Measurements from ENCODE around the gene IFI35.
"Not testable (repeated sequence)": the region's sequence is repeated elsewhere in the genome, so short reads cannot be mapped to it uniquely, and the experiment has no call there.

Gene IFI35

DNA sequence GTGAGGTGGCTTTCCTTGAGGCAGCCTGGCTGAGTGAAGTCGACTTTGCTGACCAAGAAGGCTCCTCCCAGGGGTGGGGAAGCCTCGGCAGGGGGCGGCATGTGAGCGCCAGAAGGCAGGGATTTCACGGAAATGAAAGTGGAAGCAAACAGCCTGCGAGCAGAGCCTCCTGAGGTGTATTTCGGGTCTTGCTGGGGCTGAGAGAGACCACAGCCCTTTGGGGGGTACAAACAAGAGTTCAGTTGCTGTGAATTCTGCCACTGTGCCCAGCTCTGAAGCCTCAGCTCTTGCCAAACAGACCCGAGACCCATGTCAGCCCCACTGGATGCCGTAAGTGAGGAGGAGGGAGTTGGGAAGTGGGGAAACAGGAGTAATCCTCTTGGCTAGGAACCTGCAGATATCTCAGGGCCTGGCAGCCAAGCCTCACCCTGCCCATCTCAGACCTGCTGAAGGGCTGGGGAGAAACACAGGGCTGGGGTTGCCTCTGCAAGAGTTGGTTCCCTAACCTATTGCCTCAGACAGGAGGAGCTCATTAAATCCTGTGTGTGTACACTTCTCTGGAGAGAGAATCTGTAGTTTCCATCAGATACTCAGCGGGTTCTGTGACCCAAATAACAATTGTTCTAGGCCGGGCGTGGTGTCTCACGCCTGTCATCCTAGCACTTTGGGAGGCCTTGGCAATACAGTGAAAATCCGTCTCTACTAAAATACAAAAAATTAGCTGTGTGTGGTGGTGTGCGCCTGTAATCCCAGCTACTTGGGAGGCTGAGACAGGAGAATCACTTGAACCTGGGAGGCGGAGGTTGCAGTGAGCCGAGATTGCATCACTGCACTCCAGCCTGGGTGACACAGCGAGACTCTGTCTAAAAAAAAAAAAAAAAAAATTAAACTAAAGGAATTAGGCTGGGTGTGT, at the start of gene IFI35:
Gene IFI35, plus strand, starts transcription at position 146 of the 913 bp plus-strand sequence. Its CDS starts 164 bp downstream, at position 310.
- peak; percentile 35 for DNase-seq

GRCh38 chr17:42964161-42964932, 42.2 kb upstream of the IFI35 start, which contains the start of gene AARSD1:
Gene AARSD1, minus strand, starts transcription at chr17:42964454. Its CDS starts 14 bp downstream, at chr17:42964440.
- DNase-seq = peak; percentile 88

GRCh38 chr17:42967925-42968324, 38.7 kb upstream of the IFI35 start:
- no peak for DNase-seq

GRCh38 chr17:42969001-42969581, 37.5 kb upstream of the IFI35 start:
- no peak for DNase-seq

- DNase-seq = no peak
Measured at GRCh38 chr17:42971589-42971988, 35.0 kb upstream of the IFI35 start.

- DNase-seq = not testable (repeated sequence)
Measured at GRCh38 chr17:42973323-42973722, 33.3 kb upstream of the IFI35 start.

GRCh38 chr17:42975265-42975664, 31.3 kb upstream of the IFI35 start:
- no peak for DNase-seq

GRCh38 chr17:42975701-42976100, 30.9 kb upstream of the IFI35 start:
- DNase-seq = not testable (repeated sequence)

DNA sequence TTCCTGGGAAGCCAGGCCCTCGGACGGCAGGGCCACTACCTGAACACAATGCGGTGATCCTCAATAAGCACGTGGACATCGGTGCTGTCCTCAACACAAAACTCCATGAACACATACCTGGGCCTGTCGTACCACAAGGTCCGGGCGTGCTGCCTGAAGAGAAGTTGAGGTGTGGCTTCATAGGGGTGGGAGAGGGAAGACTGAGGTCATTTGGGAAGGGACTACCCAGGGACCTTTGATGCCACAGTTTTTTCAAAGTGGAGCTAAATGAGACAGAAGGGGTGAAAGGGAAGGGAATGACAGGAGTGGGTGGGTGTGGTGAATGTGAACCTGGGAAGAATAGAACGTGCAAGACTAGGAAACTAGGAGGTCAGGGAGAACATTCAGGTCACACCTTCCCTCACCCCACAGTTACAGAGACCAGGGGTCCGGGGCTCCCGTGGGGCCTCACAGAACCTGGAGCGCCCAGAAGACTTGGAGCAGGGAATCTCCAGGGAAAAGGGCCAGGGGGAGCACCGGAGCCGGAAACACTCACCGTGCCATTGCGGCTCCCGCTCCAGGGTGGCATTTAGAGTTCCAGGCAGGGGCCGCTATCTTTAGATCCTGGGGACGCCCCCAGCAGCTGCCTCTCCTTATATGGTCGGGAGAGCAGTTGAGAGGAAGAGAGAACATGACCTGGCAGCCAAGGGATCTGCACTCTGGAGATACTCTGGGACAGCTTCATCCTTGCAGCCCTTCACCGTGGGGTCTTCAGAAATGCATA, 26.9 kb upstream of the IFI35 start, which contains the start of gene PTGES3L:
Gene PTGES3L, minus strand, starts transcription at position 570 of the 763 bp plus-strand sequence. Its CDS starts 27 bp downstream, at position 543.
- DNase-seq = peak; percentile 29

DNA sequence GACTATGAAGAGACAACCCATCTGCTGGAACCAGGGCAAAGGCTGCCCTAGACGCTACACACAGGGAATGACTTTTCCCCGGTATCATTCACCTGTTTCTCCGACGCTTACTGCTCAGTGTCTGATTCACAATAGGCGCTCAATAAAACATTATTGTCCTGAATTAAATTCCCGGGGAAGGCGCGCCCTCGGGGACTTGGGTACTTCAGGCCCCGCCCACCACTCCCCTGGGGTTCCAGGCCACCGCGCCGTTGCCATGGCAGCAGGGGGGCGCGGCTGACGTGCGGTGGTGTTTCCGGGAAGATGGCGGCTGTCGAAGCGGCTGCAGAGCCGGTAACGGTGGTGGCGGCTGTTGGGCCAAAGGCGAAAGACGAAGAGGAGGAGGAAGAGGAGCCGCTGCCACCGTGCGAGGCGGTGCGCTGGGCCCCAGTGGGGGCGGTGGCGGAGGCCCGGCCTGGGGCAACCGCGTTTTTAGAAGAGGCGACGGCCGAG, 26.3 kb upstream of the IFI35 start, which contains the start of gene RUNDC1:
Gene RUNDC1, plus strand, starts transcription at position 292 of the 492 bp plus-strand sequence. Its CDS starts 12 bp downstream, at position 304.
- DNase-seq = peak; percentile 10

DNA sequence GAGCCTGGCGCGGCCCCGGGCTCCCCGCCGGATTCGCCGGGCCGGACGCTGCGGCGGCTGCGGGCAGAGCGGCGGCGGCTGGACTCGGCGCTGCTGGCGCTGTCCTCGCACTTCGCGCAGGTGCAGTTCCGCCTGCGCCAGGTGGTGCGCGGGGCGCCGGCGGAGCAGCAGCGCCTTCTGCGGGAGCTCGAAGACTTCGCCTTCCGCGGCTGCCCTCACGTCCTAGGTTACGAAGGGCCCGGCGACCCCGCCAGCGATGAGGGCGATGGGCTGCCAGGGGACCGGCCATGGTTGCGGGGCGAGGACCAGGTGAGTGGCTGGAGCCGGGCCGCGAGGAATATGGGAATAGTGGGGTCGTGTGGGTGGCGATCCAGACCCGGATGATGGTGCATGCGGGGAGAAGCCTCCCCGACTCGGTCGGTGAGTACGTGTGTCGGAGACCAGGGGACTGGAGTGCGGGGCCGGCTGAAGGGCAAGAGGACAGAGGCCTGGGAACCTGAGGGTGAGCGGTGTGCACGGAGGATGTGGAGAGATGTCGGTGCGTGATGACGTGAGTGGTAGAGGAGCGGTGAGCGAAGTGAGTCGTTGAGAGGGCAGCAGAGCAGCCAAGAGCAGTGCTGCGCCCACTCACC, 25.7 kb upstream of the IFI35 start:
- no peak for DNase-seq

DNA sequence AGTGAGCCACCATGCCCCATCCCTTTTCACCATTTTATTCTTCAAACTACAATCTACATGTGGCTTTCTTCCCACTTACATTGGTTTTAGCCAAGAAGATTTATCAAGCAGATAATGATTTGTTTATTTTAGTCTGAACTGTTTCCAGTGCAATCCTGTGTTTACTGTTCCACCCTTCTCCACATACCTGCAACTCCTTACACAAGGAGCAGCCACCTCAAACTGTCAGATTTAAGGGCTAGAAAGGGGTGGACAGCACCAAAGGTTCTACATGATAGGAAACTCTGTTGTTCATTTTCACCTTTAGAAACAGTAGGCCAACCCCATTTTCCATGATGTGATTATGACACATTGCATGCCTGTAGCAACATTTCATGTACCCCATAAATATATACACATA, 24.3 kb upstream of the IFI35 start:
- DNase-seq = no peak

DNA sequence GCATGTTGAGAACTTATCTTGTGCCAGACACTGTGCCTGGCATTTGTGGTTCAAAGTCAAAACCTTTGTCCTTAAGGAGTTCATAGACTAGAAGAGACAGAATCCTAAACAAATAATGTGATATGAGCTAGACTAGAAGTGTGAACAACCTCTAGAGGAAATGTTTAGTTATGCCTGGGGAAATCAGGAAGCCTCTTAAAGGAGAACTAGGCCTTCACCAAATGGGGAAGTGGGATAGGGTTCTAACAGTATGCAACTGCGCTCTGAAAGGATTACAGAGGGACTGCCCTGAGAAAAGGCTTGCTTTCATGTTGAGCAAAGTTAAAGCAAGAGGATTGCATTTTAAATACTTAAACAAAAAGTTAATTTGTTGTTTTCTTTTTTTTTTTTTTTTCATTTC, 21.4 kb upstream of the IFI35 start:
- DNase-seq = no peak

GRCh38 chr17:42989141-42989540, 17.4 kb upstream of the IFI35 start:
- DNase-seq = no peak

- no peak for DNase-seq
Measured at GRCh38 chr17:42989726-42990652, 16.6 kb upstream of the IFI35 start.

DNA sequence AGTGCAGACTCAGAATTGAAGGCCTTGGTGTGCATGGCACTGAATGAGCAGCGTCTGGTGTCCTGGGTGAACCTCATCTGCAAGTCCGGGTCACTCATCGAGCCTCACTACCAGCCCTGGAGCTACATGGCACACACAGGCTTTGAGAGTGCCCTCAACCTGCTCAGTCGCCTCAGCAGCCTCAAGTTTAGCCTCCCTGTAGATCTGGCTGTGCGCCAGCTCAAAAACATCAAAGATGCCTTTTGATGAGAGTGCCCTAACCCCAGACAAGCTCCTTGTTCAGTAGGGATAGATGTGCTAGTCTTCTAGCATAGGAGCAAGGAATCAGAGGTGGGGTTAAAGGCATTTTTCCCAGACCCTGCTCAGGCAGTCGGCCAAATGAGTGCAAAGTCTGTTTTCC, 15.1 kb upstream of the IFI35 start:
- DNase-seq = no peak

DNA sequence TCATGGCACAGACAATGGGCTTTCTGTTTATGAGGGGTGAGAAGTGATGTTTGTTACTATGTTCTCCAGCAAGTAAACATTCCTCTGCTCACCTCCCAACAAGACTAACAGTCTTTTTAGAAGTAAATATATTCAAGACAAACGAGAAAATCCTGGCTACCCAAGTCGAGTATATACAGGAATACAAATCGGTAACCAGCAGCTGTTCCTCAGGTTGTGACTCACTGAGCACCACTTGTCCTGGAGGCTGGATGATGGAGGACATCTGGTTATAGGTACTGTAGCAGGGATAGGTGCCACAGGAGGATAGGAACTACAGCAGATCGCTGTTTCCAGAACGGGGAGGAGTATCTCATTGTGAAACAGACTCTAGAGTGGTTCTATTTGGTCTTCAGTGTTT, 13.7 kb upstream of the IFI35 start:
- DNase-seq = no peak

GRCh38 chr17:42993913-42994312, 12.7 kb upstream of the IFI35 start:
- not testable (repeated sequence) for DNase-seq

GRCh38 chr17:42997390-42997983, 9.1 kb upstream of the IFI35 start:
- no peak for DNase-seq

Measured in NCI-H2081 treated with DMSO at 0.1 percent for 48 hours (cell line).